HUES6 (cell line): Measurements from ENCODE around the gene WWOX.

Experiments
- H3K27ac ChIP-seq: 2 replicates; pipeline ENCODE4 v1.7.0; 2013; ENCODE audit warnings: low read depth, mild to moderate bottlenecking, low read length, inconsistent platforms
- H3K27me3 ChIP-seq: 2 replicates; pipeline ENCODE4 v1.6.1; 2013; ENCODE audit warnings: low read length; ENCODE audit not compliant: control insufficient read depth, insufficient read depth
- H3K36me3 ChIP-seq: 2 replicates; pipeline ENCODE4 v1.6.1; 2013; ENCODE audit warnings: low read length; ENCODE audit not compliant: control insufficient read depth, insufficient read depth
- H3K4me1 ChIP-seq: 2 replicates; pipeline ENCODE4 v1.6.1; 2013; ENCODE audit warnings: low read length; ENCODE audit not compliant: control insufficient read depth, insufficient read depth
- H3K4me3 ChIP-seq: 2 replicates; pipeline ENCODE4 v1.5.1; 2013; ENCODE audit warnings: low read depth, low read length
- H3K9ac ChIP-seq: one replicate; pipeline ENCODE4 v1.6.1; 2013; ENCODE audit warnings: mild to moderate bottlenecking, low read length
- H3K9me3 ChIP-seq: 2 replicates; pipeline ENCODE4 v1.6.1; 2013; ENCODE audit warnings: low read depth, low read length; ENCODE audit not compliant: control insufficient read depth, insufficient read depth

The WWOX gene

DNA sequence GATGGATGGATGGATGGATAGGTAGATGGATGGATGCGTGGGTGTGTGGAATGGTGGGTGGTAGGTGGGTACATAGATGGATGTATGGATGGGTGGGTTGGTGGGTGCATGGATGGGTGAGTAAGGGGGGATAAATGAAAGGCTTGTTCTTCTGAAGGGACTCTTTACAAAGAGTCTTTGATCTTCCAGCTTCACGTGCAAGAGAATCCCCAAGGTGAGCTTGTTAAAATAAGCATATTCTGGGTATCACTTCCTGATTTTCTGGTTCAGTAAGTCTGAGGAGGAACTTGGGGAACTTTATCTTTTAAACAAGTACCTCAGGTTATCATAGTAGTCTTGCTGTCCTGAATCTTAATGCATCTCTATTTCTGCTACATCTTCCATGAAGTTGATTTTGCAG is 862.0 kb downstream of the WWOX start:
- H3K4me1 ChIP-seq: no peaks in the 10 kb centered on the region
- 0 out of 2 replicates have a peak, but pooled peaks cover 12% of the 10 kb centered on the region for H3K9me3 ChIP-seq
- H3K27ac ChIP-seq: no peak overlapping the region
- H3K4me3 ChIP-seq: no peak overlapping the region
- H3K36me3 ChIP-seq: no peaks in the 10 kb centered on the region
- no peaks in the 10 kb centered on the region for H3K27me3 ChIP-seq
- H3K9ac ChIP-seq: no peak overlapping the region

DNA sequence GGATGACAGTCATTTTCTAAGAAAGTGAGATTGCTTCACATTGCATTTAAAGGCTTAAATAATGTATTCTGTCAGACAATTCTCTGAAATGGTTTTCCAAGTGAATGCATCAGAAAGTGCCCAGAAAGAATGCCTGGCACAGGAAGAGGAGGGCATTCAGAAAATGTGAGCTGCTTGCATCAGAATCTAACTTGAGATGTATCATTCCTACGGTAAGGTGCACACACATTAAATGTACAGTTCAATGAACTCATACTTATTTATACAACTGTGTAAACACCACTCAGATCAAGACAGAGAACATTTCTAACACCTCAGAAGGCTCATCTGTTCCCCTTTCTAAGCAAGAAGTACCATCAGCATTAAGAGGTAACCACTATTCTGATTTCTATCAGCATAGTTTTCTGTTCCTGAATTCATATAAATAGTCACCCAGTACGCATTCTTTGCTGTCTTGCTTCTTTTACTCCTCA is 863.0 kb downstream of the WWOX start:
- 0 out of 2 replicates have a peak, but pooled peaks cover 12% of the 10 kb centered on the region for H3K9me3 ChIP-seq
- no peaks in the 10 kb centered on the region for H3K27me3 ChIP-seq
- H3K4me1 ChIP-seq: no peaks in the 10 kb centered on the region
- no peaks in the 10 kb centered on the region for H3K36me3 ChIP-seq
- no peak overlapping the region for H3K9ac ChIP-seq
- H3K4me3 ChIP-seq: no peak overlapping the region
- no peak overlapping the region for H3K27ac ChIP-seq

DNA sequence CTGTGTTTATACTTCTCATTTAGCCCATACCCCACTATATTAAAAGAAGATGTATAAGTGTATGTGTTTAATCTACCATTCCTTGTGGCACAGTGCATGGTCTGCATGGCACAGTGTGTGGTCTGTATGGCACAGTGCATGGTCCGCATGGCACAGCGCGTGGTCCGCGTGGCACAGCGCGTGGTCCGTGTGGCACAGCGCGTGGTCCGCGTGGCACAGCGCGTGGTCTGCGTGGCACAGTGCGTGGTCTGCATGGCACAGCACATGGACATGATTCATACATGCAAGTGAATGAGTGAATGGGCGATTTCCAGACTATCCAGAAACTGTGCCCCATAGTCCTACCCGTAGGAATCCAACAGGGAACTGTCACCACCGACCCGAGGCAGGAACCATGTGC is 868.5 kb downstream of the WWOX start:
- Histone ChIP-seq H3K27ac (no peak overlapping the region), H3K9ac (no peak overlapping the region), H3K27me3 (no peaks in the 10 kb centered on the region), H3K9me3 (0 out of 2 replicates have a peak, but pooled peaks cover 12% of the 10 kb centered on the region), H3K4me1 (no peaks in the 10 kb centered on the region), H3K36me3 (no peaks in the 10 kb centered on the region), H3K4me3 (no peak overlapping the region)

DNA sequence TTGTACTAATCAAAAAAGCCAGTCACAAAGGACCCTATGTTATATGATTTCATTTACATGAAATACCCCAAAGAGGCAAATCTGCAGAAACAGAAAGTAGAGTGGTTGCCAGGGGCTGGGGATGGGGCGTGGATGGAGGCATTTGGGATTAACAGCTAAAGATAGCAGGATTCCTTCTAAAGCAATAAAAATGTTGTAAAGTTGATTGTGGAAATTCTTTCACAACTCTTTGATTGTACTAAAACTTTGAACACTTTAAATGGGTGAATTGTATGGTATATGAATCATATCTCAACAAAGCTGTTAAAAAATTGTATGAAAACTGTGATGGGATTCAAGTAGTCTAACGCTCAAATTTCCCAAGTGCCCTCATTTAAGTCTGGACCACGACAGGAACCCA is 870.3 kb downstream of the WWOX start:
- H3K27ac ChIP-seq: no peak overlapping the region
- H3K4me3 ChIP-seq: no peak overlapping the region
- H3K4me1 ChIP-seq: no peaks in the 10 kb centered on the region
- H3K36me3 ChIP-seq: no peaks in the 10 kb centered on the region
- H3K27me3 ChIP-seq: no peaks in the 10 kb centered on the region
- H3K9me3 ChIP-seq: 0 out of 2 replicates have a peak, but pooled peaks cover 9% of the 10 kb centered on the region
- H3K9ac ChIP-seq: no peak overlapping the region

DNA sequence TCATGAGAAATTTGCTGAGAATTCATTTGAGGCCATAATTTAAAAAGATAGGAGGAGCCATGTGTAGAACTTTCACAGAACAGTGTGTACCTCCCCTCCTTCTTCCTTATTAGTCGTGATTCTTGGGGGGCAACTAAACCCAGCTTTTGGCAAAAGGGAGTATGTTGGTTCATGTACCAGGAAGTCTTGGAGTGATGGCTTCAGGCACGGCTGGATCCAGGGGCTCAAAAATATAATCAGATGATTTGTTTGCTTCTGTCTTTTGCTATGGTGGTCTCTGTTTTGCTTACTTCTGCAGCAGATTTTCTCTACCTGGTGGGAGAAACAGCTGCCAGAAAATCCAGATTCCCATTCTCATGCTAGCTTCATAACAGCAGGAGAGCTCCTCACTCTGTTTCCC is 871.2 kb downstream of the WWOX start:
- H3K27me3 ChIP-seq: no peaks in the 10 kb centered on the region
- 0 out of 2 replicates have a peak, but pooled peaks cover 3% of the 10 kb centered on the region for H3K9me3 ChIP-seq
- H3K9ac ChIP-seq: no peak overlapping the region
- no peaks in the 10 kb centered on the region for H3K4me1 ChIP-seq
- no peaks in the 10 kb centered on the region for H3K36me3 ChIP-seq
- no peak overlapping the region for H3K27ac ChIP-seq
- H3K4me3 ChIP-seq: no peak overlapping the region

DNA sequence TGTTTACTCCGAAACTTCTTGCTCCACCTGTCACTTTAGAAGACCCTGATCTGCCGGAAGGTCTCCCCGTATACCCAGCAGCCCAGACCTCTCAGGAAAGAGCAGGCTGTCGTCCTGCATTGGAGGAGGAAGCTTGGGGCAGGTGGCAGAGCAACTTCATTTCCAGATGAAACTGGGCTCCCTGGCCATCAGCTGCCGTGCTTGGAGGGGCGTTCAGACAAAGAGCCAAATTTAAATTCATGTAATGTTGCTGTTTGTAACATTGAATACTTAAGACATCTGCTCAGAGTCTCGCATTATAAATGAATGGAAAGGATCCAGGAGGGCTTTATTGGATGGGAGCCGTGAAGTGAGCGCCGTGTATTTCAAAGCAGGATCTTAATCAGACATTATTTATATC is 872.6 kb downstream of the WWOX start:
- Histone ChIP-seq H3K4me1 (no peaks in the 10 kb centered on the region), H3K4me3 (no peak overlapping the region), H3K27me3 (no peaks in the 10 kb centered on the region), H3K9ac (no peak overlapping the region), H3K27ac (no peak overlapping the region), H3K36me3 (no peaks in the 10 kb centered on the region), H3K9me3 (no peaks in the 10 kb centered on the region)

DNA sequence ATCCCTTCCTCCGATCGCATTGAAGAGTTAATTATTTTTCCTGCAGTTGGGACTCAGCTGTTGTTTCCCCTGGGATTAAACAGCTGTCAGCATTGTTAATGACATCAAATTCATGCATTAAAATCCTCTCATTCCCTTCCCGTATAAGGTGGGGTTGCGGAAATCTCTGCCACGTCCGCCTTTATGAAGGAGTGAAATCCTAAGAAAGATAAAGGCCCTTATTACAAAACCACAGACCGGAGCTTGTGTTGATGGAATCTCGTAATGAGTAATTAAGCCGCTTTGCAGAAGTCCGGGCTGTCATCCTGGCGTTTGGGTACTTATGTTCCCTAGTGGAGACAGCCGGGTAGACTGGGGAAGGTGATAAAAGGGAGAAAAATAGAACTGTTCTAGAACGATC is 873.5 kb downstream of the WWOX start:
- no peak overlapping the region for H3K27ac ChIP-seq
- H3K4me1 ChIP-seq: no peaks in the 10 kb centered on the region
- no peaks in the 10 kb centered on the region for H3K27me3 ChIP-seq
- H3K36me3 ChIP-seq: no peaks in the 10 kb centered on the region
- H3K9ac ChIP-seq: no peak overlapping the region
- no peak overlapping the region for H3K4me3 ChIP-seq
- no peaks in the 10 kb centered on the region for H3K9me3 ChIP-seq

DNA sequence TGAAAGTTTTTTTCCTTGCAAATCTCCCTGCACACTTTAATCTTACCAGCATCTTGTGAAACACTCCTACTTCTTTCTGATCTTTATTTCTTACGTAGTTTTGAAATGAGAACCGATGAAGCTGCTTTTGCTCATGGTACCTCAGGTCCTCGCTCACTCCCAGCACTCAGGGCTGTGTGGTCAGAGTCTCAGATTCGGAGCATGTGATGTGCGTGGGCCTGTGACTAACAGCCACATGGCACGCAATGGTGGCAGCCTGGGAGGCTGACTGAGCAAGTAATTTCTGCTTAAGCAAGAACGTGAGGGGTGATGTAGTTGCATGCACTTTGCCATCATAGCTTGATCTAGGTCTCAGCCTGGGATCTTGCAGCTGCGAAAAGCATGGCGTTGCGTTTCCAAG is 876.8 kb downstream of the WWOX start:
- no peak overlapping the region for H3K27ac ChIP-seq
- H3K4me1 ChIP-seq: no peaks in the 10 kb centered on the region
- H3K36me3 ChIP-seq: no peaks in the 10 kb centered on the region
- no peaks in the 10 kb centered on the region for H3K27me3 ChIP-seq
- H3K9ac ChIP-seq: no peak overlapping the region
- H3K4me3 ChIP-seq: no peak overlapping the region
- H3K9me3 ChIP-seq: no peaks in the 10 kb centered on the region

DNA sequence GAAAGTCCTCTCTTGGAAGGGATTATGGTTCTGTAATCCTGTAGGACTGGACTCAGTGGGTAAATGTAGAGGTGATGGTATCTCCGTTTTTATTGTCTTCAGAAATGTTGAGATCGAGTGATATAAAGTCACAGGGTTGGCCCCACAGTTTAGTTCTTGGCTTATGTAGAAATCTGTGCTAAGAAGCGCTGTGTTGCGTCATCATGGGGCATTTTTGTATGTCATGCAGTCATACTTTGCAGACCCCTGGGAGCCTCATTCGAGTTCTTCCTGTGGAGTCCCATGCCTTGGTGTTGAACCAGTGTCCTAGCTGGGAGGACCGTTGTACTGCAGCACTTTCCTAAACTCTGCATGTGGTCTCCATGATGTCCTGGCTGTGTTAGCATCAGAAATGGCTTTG is 881.4 kb downstream of the WWOX start:
- no peaks in the 10 kb centered on the region for H3K27me3 ChIP-seq
- peaks cover 10% of the 10 kb centered on the region; the same call in 1 of the 2 replicates for H3K4me1 ChIP-seq
- no peak overlapping the region for H3K9ac ChIP-seq
- H3K36me3 ChIP-seq: no peaks in the 10 kb centered on the region
- H3K9me3 ChIP-seq: no peaks in the 10 kb centered on the region
- H3K4me3 ChIP-seq: no peak overlapping the region
- no peak overlapping the region for H3K27ac ChIP-seq

DNA sequence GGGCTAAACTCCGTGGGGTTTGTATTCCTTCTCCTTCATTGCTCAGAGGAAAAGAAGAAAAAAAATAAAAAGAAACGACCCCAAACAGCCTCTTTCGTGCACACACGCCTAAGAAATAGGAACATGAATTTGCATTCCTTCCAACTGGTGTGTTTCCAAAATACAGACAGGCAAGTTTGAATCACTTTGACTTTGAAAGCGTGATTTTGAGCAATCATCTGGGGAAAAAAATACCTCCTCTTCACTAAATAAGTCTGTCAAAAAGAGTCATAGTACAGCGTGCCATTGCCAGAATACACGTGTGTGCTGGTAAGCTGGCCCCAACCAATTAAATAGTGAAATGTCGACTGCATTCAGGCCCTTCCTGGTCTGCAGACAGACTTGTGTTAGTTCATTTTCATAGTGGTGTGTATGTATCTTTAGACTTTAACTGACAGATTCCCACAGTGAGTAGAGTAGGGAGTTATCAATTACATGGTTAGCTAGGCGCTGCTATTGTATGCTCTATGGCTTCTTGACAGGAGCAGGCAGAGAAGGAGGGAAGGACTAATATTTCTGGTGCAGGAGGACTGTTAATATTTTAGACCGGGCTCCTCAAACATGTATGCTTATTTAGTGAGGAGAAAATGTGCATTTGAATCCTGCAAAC is 882.8 kb downstream of the WWOX start:
- no peak overlapping the region for H3K9ac ChIP-seq
- H3K36me3 ChIP-seq: no peaks in the 10 kb centered on the region

DNA sequence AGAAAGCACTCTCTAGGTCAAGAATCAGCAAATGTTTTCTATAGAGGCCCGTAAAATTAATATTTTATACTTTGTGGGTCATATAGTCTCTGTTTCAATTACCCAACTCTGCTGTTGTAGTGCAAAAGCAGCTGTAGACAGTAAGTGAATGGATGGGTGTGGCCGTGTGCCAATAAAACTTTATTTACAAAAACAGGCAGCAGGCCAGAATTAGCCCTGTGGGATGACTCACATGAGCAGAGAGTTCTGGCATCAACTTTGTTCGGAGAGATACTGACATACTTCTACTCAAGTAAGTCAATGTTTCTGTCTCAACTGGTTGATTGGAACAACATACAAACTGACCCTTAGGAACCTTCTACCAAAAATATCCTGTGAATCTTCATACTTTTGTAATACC is 884.9 kb downstream of the WWOX start:
- no peaks in the 10 kb centered on the region for H3K27me3 ChIP-seq
- no peak overlapping the region for H3K4me3 ChIP-seq
- no peaks in the 10 kb centered on the region for H3K36me3 ChIP-seq
- H3K9me3 ChIP-seq: no peaks in the 10 kb centered on the region
- H3K4me1 ChIP-seq: peaks cover 17% of the 10 kb centered on the region
- no peak overlapping the region for H3K9ac ChIP-seq
- H3K27ac ChIP-seq: no peak overlapping the region

More for the DNA sequence above, 882.8 kb downstream of the WWOX start:
- no peaks in the 10 kb centered on the region for H3K27me3 ChIP-seq
- H3K4me1 ChIP-seq: peaks cover 12% of the 10 kb centered on the region; the same call in 1 of the 2 replicates
- no peaks in the 10 kb centered on the region for H3K9me3 ChIP-seq
- H3K27ac ChIP-seq: no peak overlapping the region
- H3K4me3 ChIP-seq: no peak overlapping the region
